Measurements from ENCODE around the gene NPEPPS.
"Not testable (repeated sequence)": the region's sequence is repeated elsewhere in the genome, so short reads cannot be mapped to it uniquely, and the experiment has no call there.

- not testable (repeated sequence) for TF ChIP-seq ATF3 (IDR thresholded peaks at IDR 0.05); CTCF (IDR thresholded peaks at IDR 0.05 in 2 of 3, conservative IDR thresholded peaks at IDR 0.05 in 1 of 3; ENCODE audit: borderline replicate concordance in 1 of 3, insufficient read depth in 1 of 3, low read depth in 2 of 3, low read length in 2 of 3)
Measured at GRCh38 chr17:47567261-47567660, 36.4 kb downstream of the NPEPPS start.

Measured in HCT116 (cell line).